PC-9 (cell line): ENCODE measurements around the gene CD83.

Experiments used
- EZH2 ChIP-seq: fragments of 200-600 bp; sonication (generic); IDR thresholded peaks from 2 replicates; pipeline ENCODE4 v1.8.0; 2017; ENCODE audit warnings: antibody characterized with exemption, low read depth
- TF ChIP-seq, protein P1 (sequence below): fragments of 200-600 bp; sonication (generic); conservative IDR thresholded peaks from 2 replicates; pipeline ENCODE4 v1.6.1; 2017; ENCODE audit warnings: mixed run types, antibody characterized with exemption, mild to moderate bottlenecking, moderate library complexity

DNA sequence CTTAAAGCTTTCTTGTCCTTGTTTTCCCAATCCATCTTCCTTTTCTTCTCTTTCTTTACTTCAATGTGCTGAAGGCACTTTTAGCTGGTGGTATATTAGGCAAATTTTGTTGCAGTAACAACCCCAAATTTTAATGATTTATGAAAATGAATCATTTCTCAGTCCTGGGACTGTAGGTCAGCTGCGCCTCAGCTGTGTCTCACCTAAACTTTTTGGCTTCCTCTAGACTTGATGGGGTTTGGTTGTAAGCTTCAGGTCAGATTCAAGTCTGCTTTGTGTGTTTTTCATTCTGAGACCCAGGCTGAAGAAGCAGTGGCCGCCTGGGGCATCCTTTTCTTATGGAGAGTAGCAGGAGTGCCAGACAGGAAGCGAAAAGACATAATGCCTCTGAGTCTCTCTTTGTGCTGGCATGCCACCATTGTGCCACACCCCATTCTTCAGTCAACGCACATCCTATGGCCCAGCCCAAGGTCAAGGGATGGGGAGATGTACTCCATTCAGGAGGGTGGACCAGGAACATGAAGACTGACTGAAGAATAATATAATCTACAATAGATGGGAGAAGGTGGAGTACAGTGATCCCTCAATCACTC is 28.9 kb upstream of the CD83 start:
- TF ChIP-seq, protein P1, sequence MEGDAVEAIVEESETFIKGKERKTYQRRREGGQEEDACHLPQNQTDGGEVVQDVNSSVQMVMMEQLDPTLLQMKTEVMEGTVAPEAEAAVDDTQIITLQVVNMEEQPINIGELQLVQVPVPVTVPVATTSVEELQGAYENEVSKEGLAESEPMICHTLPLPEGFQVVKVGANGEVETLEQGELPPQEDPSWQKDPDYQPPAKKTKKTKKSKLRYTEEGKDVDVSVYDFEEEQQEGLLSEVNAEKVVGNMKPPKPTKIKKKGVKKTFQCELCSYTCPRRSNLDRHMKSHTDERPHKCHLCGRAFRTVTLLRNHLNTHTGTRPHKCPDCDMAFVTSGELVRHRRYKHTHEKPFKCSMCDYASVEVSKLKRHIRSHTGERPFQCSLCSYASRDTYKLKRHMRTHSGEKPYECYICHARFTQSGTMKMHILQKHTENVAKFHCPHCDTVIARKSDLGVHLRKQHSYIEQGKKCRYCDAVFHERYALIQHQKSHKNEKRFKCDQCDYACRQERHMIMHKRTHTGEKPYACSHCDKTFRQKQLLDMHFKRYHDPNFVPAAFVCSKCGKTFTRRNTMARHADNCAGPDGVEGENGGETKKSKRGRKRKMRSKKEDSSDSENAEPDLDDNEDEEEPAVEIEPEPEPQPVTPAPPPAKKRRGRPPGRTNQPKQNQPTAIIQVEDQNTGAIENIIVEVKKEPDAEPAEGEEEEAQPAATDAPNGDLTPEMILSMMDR, result no peak
- TF ChIP-seq EZH2, result no peak
